ENCODE data around the gene NUFIP1. TPM values are rescaled to one million over a fixed set of nuclear protein-coding genes. Genes with fewer than 3 reads are reported as not detected.

The NUFIP1 gene
- total RNA-seq, result 2.3 and 3.3 TPM in 2 replicates

DNA sequence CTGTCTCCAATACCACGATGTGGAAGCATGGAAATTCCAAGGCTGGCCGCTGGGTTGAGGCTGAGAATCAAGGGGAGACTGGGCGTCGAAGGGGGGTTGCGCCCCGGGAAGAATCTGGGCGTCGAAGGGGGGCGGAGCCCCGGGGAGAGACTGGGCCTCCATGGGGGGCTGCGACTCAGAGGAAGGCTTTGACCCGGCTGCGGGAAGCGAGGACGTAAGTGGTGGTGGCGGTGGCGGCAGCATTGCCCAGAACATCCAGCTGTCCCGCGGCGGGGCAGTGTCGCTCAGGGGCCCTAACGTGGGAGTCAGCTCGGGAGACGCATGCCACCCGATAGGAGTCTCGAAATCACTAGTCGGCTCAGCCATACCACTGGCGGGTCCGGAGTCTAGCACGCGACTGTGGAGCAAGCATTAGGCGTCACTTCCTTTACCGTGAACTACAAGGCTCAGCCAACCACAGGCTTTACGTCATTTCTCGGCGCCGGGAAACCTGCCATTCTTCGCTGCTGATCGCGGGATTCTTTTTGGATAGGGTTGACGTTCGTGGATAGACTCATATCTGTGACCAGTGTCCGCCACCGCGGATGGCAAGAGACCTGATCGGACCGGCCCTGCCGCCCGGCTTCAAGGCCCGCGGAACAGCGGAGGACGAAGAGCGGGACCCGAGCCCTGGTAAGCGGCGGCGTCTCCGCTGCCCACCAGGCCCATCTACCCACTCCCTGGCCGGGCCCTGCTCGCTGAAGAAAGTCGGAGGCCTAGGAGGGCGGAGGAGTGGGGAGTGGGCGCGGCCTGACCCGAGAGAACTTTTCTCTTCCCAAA, at the start of gene NUFIP1, which contains the start of gene GPALPP1:
Gene NUFIP1, minus strand, starts transcription at position 401 of the 819 bp plus-strand sequence. Its CDS starts 35 bp downstream, at position 366.
Gene GPALPP1, plus strand, starts transcription at position 468 of the 819 bp plus-strand sequence. Its CDS starts 117 bp downstream, at position 585.

Other genes with a start within 250 kb of the NUFIP1 start
- 28.2 and 28.8 TPM in 2 replicates for gene GPALPP1, start 67 bp upstream of the NUFIP1 start, total RNA-seq
- 23.4 and 25.1 TPM in 2 replicates for gene GTF2F2, start 131.0 kb upstream of the NUFIP1 start, total RNA-seq
- 0.28 and 0.38 TPM in 2 replicates for gene KCTD4, start 211.6 kb upstream of the NUFIP1 start, total RNA-seq